Astrocyte of the spinal cord (primary cell): Measurements from ENCODE around the gene GPR160.

Source experiments
- DNase-seq: peaks from one replicate; pipeline ENCODE4 v3.0.0; 2011; ENCODE audit warnings: low read depth, low spot score
- H3K4me3 ChIP-seq: 2 replicates; pipeline ENCODE4 v1.5.1; 2011; ENCODE audit warnings: low read depth, mild to moderate bottlenecking, low read length, moderate library complexity
- in situ Hi-C: cut with HindIII; loops from 2 replicates; pipeline ENCODE4 v1.10.0; 2017; ENCODE audit warnings: low sequenced_read_pairs
- TF ChIP-seq, protein P1 (sequence below): IDR thresholded peaks from 2 replicates; pipeline ENCODE4 v1.5.1; 2012; ENCODE audit warnings: low read depth, mild to moderate bottlenecking, low read length, inconsistent platforms

Gene GPR160

DNA sequence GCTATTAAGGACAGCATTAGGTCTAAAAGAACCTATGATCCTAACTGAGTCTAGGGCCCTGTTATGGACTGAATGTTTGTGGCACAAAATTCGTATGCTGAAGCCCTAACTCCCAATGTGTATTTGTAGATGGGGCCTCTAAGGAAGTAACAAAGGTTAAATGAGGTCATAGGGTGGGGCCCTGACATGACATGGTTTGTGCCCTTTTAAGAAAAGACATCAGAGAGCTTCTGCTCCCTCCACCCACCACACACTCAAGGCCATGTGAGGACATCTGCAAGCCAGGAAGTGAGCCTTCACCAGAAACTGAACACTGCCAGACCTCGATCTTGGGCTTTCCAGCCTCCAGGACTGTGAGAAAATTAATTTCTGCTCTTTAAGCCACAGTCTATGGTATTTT lies 94.5 kb downstream of the GPR160 start:
- H3K4me3 ChIP-seq = no peak overlapping the region
- in situ Hi-C loops = no loop called here
- TF ChIP-seq, protein P1, sequence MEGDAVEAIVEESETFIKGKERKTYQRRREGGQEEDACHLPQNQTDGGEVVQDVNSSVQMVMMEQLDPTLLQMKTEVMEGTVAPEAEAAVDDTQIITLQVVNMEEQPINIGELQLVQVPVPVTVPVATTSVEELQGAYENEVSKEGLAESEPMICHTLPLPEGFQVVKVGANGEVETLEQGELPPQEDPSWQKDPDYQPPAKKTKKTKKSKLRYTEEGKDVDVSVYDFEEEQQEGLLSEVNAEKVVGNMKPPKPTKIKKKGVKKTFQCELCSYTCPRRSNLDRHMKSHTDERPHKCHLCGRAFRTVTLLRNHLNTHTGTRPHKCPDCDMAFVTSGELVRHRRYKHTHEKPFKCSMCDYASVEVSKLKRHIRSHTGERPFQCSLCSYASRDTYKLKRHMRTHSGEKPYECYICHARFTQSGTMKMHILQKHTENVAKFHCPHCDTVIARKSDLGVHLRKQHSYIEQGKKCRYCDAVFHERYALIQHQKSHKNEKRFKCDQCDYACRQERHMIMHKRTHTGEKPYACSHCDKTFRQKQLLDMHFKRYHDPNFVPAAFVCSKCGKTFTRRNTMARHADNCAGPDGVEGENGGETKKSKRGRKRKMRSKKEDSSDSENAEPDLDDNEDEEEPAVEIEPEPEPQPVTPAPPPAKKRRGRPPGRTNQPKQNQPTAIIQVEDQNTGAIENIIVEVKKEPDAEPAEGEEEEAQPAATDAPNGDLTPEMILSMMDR = no peak
- DNase-seq = no peak
